Testis (tissue), 3 donors: ENCODE results near the gene TNFAIP8. TPM values are rescaled to one million over a fixed set of nuclear protein-coding genes. Genes with fewer than 3 reads are reported as not detected.

ENCODE experiments used
- DNase-seq: peaks from one replicate; pipeline ENCODE4 v3.0.0-alpha.2; 2019
- H3K27ac ChIP-seq, 2 donors: fragments of 200-600 bp; sonication (generic); one replicate each; pipeline ENCODE4 v1.5.1; 2019
- H3K27me3 ChIP-seq: fragments of 200-600 bp; sonication (generic); one replicate; pipeline ENCODE4 v1.5.1; 2019
- H3K36me3 ChIP-seq: fragments of 200-600 bp; sonication (generic); one replicate; pipeline ENCODE4 v1.5.1; 2017; ENCODE audit warnings: low read depth; ENCODE audit errors: missing control alignments
- H3K4me1 ChIP-seq: fragments of 200-600 bp; sonication (generic); one replicate; pipeline ENCODE4 v1.5.1; 2019
- H3K4me3 ChIP-seq, 2 donors: fragments of 200-600 bp; sonication (generic); one replicate each; pipeline ENCODE4 v1.5.1; 2017 to 2019
- H3K9me3 ChIP-seq: fragments of 200-600 bp; sonication (generic); one replicate; pipeline ENCODE4 v1.5.1; 2017
- POLR2A ChIP-seq: fragments of 450-650 bp; IDR thresholded peaks from one replicate; pipeline ENCODE4 v1.6.1; 2017; ENCODE audit warnings: antibody characterized with exemption, mild to moderate bottlenecking, moderate library complexity
- WGBS, 2 donors: methylation state at CpG; one replicate each; pipeline ENCODE4 v1.1.5; 2018; 5-methylcytosine and 5-hydroxymethylcytosine counted together
- intact Hi-C: fragments of 100-400 bp; cut with DNase I; formaldehyde crosslinking; loops from one replicate; pipeline ENCODE4 v1.15.1; 2023; ENCODE audit warnings: low total_unique reads
- polyA plus RNA-seq: library from polyadenylated mRNA; stranded (reverse); fragments of 350-450 nt; fragmentation: Illumina TruSeq; extraction: RNeasy Lipid Tissue Mini Kit (QIAGEN cat#74804); gene quantifications from one replicate; pipeline ENCODE4 v1.2.3, GENCODE V29; 2014; ENCODE audit warnings: low read depth, low replicate concordance; ENCODE audit not compliant: insufficient read depth
- total RNA-seq, 2 donors: library from RNA; depleted of rRNA; stranded (reverse); fragments of >200 nt; gene quantifications; one replicate each; pipeline ENCODE4 v1.2.3, GENCODE V29; 2016
- TF ChIP-seq, protein P1 (sequence below), 3 experiments: fragments of 450-650 bp in 2 of 3; fragments of 200-600 bp in 1 of 3; sonication (generic) in 1 of 3; IDR thresholded peaks; one replicate each; pipeline ENCODE4 v1.5.1; 2016 to 2019; ENCODE audit warnings: antibody characterized with exemption in 3 of 3, mild to moderate bottlenecking in 2 of 3, moderate library complexity in 1 of 3

Gene TNFAIP8
- total and polyA plus RNA-seq, 3 donors from 2014 or later, result 6.3 to 14.0 (median 8.2) TPM

DNA sequence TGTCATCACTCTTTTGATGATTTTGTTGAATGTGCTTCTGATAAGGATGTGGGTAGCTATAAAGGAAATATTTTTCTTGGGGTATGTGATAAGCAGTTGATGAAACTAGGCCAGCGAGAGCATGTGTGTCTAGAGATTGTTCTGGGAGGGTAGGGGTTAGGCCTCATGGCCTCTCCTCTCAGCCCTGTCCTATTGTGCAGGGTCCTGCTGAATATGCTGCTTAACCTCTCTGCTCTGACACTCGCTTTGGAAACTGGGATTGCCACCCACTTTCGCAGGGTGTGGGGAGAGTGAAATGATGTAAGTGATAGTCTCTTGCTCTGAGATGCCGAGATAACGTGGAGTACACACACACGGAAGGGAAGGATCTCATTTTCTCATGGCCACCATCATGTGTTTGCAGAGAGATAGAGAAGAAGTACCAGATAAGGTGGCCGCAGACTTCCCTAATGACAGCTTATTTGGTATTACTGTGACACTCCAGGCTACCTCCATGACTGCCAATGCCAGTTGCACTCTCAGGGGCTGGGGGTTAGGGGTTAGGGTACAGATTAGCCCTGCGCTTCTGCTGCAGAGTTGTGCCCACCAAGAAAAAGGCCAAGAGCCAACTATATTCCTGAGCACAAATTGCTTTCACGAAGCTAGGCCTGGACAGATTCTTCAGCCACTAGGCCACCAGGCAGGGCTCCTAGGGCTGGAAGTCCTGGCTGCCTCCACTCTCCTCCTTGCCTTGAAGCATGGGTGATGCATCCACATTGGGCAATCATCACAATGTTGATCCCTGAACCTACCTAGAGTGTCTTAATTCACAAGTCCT, 25.2 kb upstream of the TNFAIP8 start:
- H3K4me1 ChIP-seq, result peaks cover 8% of the 10 kb centered on the region
- no peaks in the 10 kb centered on the region for H3K27me3 ChIP-seq
- no peak overlapping the region for H3K4me3 ChIP-seq
- WGBS, 2 donors, result 79 to 88% methylated on average over 9 of the region's 9 CpGs
- intact Hi-C loops, result no loop called here
- H3K27ac ChIP-seq, result no peak overlapping the region
- no peaks in the 10 kb centered on the region for H3K36me3 ChIP-seq
- DNase-seq, result no peak
- no peaks in the 10 kb centered on the region for H3K9me3 ChIP-seq
- no peak for TF ChIP-seq POLR2A
- TF ChIP-seq, protein P1, sequence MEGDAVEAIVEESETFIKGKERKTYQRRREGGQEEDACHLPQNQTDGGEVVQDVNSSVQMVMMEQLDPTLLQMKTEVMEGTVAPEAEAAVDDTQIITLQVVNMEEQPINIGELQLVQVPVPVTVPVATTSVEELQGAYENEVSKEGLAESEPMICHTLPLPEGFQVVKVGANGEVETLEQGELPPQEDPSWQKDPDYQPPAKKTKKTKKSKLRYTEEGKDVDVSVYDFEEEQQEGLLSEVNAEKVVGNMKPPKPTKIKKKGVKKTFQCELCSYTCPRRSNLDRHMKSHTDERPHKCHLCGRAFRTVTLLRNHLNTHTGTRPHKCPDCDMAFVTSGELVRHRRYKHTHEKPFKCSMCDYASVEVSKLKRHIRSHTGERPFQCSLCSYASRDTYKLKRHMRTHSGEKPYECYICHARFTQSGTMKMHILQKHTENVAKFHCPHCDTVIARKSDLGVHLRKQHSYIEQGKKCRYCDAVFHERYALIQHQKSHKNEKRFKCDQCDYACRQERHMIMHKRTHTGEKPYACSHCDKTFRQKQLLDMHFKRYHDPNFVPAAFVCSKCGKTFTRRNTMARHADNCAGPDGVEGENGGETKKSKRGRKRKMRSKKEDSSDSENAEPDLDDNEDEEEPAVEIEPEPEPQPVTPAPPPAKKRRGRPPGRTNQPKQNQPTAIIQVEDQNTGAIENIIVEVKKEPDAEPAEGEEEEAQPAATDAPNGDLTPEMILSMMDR (IDR thresholded peaks at IDR 0.05), result no peak

DNA sequence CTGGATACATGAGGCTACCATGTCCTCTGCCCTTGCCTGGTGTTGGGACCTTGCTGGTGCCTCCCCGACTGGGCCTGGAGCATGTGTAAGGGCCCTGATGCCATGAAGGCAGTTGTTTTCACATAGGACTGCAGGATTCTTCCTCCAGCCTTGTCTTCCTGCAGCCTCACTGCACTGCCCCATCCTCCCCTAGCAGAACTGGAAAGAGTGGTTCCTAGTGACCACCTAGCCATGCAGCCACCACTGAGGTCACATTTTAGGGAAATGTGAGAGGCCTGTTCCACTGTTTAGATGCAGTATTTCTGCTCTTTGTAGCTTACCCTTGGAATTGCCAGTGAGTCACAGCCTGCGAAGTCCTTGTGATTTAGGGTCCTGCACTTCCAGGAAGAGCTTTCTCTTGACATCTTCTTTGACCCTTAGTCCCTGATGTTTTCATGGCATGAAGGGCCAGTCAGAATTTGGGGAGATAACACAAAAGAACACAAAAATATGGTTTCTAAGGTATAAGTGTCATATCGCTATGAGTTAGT, 24.2 kb upstream of the TNFAIP8 start:
- H3K4me3 ChIP-seq, result no peak overlapping the region
- WGBS, 2 donors, result 82 to 97% methylated on average over 2 to 3 of the region's 3 CpGs
- no peaks in the 10 kb centered on the region for H3K36me3 ChIP-seq
- intact Hi-C loops, result no loop called here
- TF ChIP-seq, protein P1 (IDR thresholded peaks at IDR 0.05), result no peak
- no peak for TF ChIP-seq POLR2A
- H3K27ac ChIP-seq, result no peak overlapping the region
- H3K27me3 ChIP-seq, result no peaks in the 10 kb centered on the region
- H3K9me3 ChIP-seq, result no peaks in the 10 kb centered on the region
- DNase-seq, result no peak
- H3K4me1 ChIP-seq, result peaks cover 8% of the 10 kb centered on the region

DNA sequence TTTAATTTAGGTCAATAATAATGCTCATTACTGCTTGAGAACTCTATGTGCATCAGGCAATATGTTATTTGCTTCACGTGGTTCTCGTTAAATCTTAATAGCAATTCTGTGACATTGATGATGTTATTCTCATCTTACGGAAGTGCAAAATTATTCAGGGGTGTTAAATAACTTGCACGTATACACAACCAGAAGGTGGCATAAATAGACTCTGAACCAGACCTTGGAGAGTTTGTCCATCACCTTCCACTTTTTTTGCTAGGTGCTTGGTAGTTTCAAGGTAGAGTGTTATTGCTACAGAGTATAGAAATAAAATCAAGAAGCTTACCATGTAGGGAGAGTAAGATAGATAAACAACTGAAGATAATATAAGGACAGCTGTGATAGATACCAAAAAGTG, 23.6 kb upstream of the TNFAIP8 start:
- TF ChIP-seq, protein P1 (IDR thresholded peaks at IDR 0.05), result no peak
- TF ChIP-seq POLR2A, result no peak
- intact Hi-C loops, result no loop called here
- Histone ChIP-seq H3K27ac (no peak overlapping the region), H3K36me3 (no peaks in the 10 kb centered on the region), H3K9me3 (no peaks in the 10 kb centered on the region), H3K4me3 (no peak overlapping the region), H3K4me1 (peaks cover 10% of the 10 kb centered on the region), H3K27me3 (no peaks in the 10 kb centered on the region)
- 87 to 91% methylated on average over 4 of the region's 4 CpGs for WGBS, 2 donors
- no peak for DNase-seq

DNA sequence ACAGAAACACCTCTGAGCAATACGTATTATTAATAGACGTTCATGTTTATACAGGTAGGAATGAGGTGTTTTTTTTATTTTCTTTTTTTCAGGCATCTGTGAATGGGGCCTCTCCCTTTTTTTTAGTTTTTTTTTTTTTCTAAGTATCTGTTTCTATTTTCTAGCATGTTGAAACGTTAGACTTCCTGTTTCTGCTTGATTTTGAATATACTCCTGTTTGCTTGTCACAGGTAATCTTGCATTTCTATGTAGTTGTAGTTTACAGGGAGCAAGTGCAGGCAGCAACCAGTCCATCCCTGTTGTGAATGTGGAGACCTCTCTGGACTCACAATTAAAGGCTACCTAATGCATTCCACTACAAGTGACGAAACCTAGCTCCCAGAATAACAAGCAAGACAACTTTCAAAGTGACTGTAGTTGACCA, 22.8 kb upstream of the TNFAIP8 start:
- WGBS, 2 donors, result 82 to 87% methylated on average over 4 of the region's 4 CpGs
- no peak for DNase-seq
- no peak for TF ChIP-seq POLR2A
- TF ChIP-seq, protein P1 (IDR thresholded peaks at IDR 0.05), result no peak
- H3K9me3 ChIP-seq, result no peaks in the 10 kb centered on the region
- intact Hi-C loops, result no loop called here
- no peak overlapping the region for H3K27ac ChIP-seq
- H3K4me3 ChIP-seq, result no peak overlapping the region
- H3K27me3 ChIP-seq, result no peaks in the 10 kb centered on the region
- no peaks in the 10 kb centered on the region for H3K36me3 ChIP-seq
- H3K4me1 ChIP-seq, result peaks cover 12% of the 10 kb centered on the region
